GM23338 (cell line): Measurements from ENCODE around the gene OTUB2. TPM values are rescaled to one million over a fixed set of nuclear protein-coding genes. Genes with fewer than 3 reads are reported as not detected.
A peak's percentile ranks its signal among the peaks of the same experiment; 100 is the strongest.

Source experiments
- ATAC-seq: fragments of 200-7000 bp; cut with Tn5 transposase; 3 replicates; pipeline ENCODE4 v1.9.1; 2020
- DNase-seq: peaks from one replicate; pipeline ENCODE4 v3.0.0-alpha.2; 2015; ENCODE audit warnings: low spot score
- H2AFZ ChIP-seq: fragments of 200-600 bp; sonication (generic); 2 replicates; pipeline ENCODE4 v1.8.0; 2016; ENCODE audit warnings: antibody characterized with exemption, mild to moderate bottlenecking, moderate library complexity
- H3F3A ChIP-seq: fragments of 200-600 bp; sonication (generic); replicated peaks from 2 replicates; pipeline ENCODE4 v1.8.0; 2017; ENCODE audit warnings: antibody characterized with exemption, mixed run types, low read depth
- H3K27ac ChIP-seq: fragments of 200-600 bp; sonication (generic); 2 replicates; pipeline ENCODE4 v1.6.1; 2016; ENCODE audit warnings: low read depth
- H3K27me3 ChIP-seq: fragments of 200-600 bp; sonication (generic); 2 replicates; pipeline ENCODE4 v1.8.0; 2016; ENCODE audit warnings: mild to moderate bottlenecking, mixed run types, moderate library complexity; ENCODE audit not compliant: insufficient read depth
- H3K36me3 ChIP-seq: fragments of 200-600 bp; sonication (generic); 2 replicates; pipeline ENCODE4 v1.8.0; 2016; ENCODE audit warnings: mild to moderate bottlenecking; ENCODE audit not compliant: insufficient read depth
- H3K4me1 ChIP-seq: fragments of 200-600 bp; sonication (generic); 2 replicates; pipeline ENCODE4 v1.8.0; 2016; ENCODE audit warnings: mild to moderate bottlenecking, moderate library complexity; ENCODE audit not compliant: insufficient read depth
- H3K4me2 ChIP-seq: fragments of 200-600 bp; sonication (generic); 2 replicates; pipeline ENCODE4 v1.7.1; 2017; ENCODE audit warnings: mixed run types
- H3K4me3 ChIP-seq: fragments of 200-600 bp; sonication (generic); 2 replicates; pipeline ENCODE4 v1.6.1; 2016; ENCODE audit warnings: mixed run types
- H3K79me2 ChIP-seq: fragments of 200-600 bp; sonication (generic); replicated peaks from 2 replicates; pipeline ENCODE4 v1.8.0; 2017; ENCODE audit warnings: mild to moderate bottlenecking; ENCODE audit not compliant: insufficient read depth
- H3K9me2 ChIP-seq: fragments of 200-600 bp; sonication (generic); 2 replicates; pipeline ENCODE4 v1.8.0; 2017; ENCODE audit not compliant: insufficient read depth
- H4K20me1 ChIP-seq: fragments of 200-600 bp; sonication (generic); replicated peaks from 2 replicates; pipeline ENCODE4 v1.8.0; 2017; ENCODE audit warnings: mild to moderate bottlenecking; ENCODE audit not compliant: insufficient read depth
- H3K27ac Mint-ChIP-seq: 2 replicates; pipeline ENCODE4 v1.8.0; 2020; ENCODE audit warnings: inconsistent platforms, mild to moderate bottlenecking, moderate library complexity, mixed read lengths
- H3K27me3 Mint-ChIP-seq: 3 replicates; pipeline ENCODE4 v1.8.0; 2022; ENCODE audit warnings: low read depth, mild to moderate bottlenecking, moderate library complexity, mixed read lengths, inconsistent platforms; ENCODE audit not compliant: insufficient read depth, poor library complexity
- H3K36me3 Mint-ChIP-seq: 3 replicates; pipeline ENCODE4 v1.8.0; 2021; ENCODE audit warnings: low read depth, mild to moderate bottlenecking, inconsistent platforms, moderate library complexity, mixed read lengths
- H3K4me1 Mint-ChIP-seq: 3 replicates; pipeline ENCODE4 v1.8.0; 2020; ENCODE audit warnings: mild to moderate bottlenecking, inconsistent platforms, mixed read lengths
- H3K4me3 Mint-ChIP-seq: 3 replicates; pipeline ENCODE4 v1.8.0; 2021; ENCODE audit warnings: moderate library complexity, mild to moderate bottlenecking, inconsistent platforms, mixed read lengths
- H3K9me3 Mint-ChIP-seq: 3 replicates; pipeline ENCODE4 v1.8.0; 2020; ENCODE audit warnings: moderate library complexity, mild to moderate bottlenecking, inconsistent platforms, mixed read lengths
- CREB1 ChIP-seq: fragments of 250-450 bp; sonication (Bioruptor Pico); IDR thresholded peaks from 2 replicates; pipeline ENCODE4 v1.5.0; 2020; ENCODE audit warnings: low read depth, mild to moderate bottlenecking, moderate library complexity
- CTCF ChIP-seq, 2 experiments: fragments of 200-600 bp in 1 of 2; sonication (generic) in 1 of 2; conservative IDR thresholded peaks; 2 replicates each; pipeline versions ENCODE4 v1.5.1 to v1.6.1; 2016 to 2017; ENCODE audit warnings: antibody characterized with exemption in 2 of 2, low read depth in 2 of 2, mild to moderate bottlenecking in 2 of 2, moderate library complexity in 1 of 2
- ETS1 ChIP-seq: IDR thresholded peaks from 2 replicates; pipeline ENCODE4 v1.6.1; 2016; ENCODE audit warnings: antibody characterized with exemption
- EZH2 ChIP-seq: fragments of 200-600 bp; sonication (generic); IDR thresholded peaks from one replicate; pipeline ENCODE4 v1.8.0; 2017; ENCODE audit warnings: antibody characterized with exemption, mild to moderate bottlenecking, low read depth; ENCODE audit not compliant: unreplicated experiment
- EZH2phosphoT487 ChIP-seq: fragments of 200-600 bp; sonication (generic); IDR thresholded peaks from one replicate; pipeline ENCODE4 v1.8.1; 2018; ENCODE audit warnings: antibody characterized with exemption; ENCODE audit not compliant: unreplicated experiment
- JUNB ChIP-seq: IDR thresholded peaks from one replicate; pipeline ENCODE4 v1.6.1; 2016; ENCODE audit warnings: antibody characterized with exemption; ENCODE audit not compliant: unreplicated experiment
- NANOG ChIP-seq: IDR thresholded peaks from 2 replicates; pipeline ENCODE4 v1.6.1; 2016; ENCODE audit warnings: antibody characterized with exemption, borderline replicate concordance
- REST ChIP-seq: IDR thresholded peaks from one replicate; pipeline ENCODE4 v1.6.1; 2018; ENCODE audit warnings: antibody characterized with exemption; ENCODE audit not compliant: unreplicated experiment
- STAT1 ChIP-seq: IDR thresholded peaks from one replicate; pipeline ENCODE4 v1.6.1; 2016; ENCODE audit warnings: antibody characterized with exemption; ENCODE audit not compliant: unreplicated experiment
- polyA plus RNA-seq: library from polyadenylated mRNA; unstranded; fragments of >200 nt; fragmentation: Nextera tagmentation; extraction: Ambion mirVana; gene quantifications from 2 replicates; pipeline ENCODE4 v1.2.1, GENCODE V29; 2016
- total RNA-seq: library from RNA; depleted of rRNA; stranded (reverse); fragments of >200 nt; shearing (Covaris generic); gene quantifications from 2 replicates; pipeline ENCODE4 v1.2.3, GENCODE V29; 2014

Gene OTUB2
- total and polyA plus RNA-seq, 2 experiments from 2014 or later = 2.1 to 4.1 TPM

- Histone ChIP-seq H3K27ac (no peak overlapping the region), H3K79me2 (no peaks in the 10 kb centered on the region), H3F3A (no peaks in the 10 kb centered on the region), H3K4me1 (no peaks in the 10 kb centered on the region), H3K36me3 (no peaks in the 10 kb centered on the region), H3K4me3 (no peak overlapping the region), H4K20me1 (no peaks in the 10 kb centered on the region), H3K9me2 (0 out of 2 replicates have a peak, but pooled peaks cover 4% of the 10 kb centered on the region), H3K4me2 (no peak overlapping the region), H2AFZ (no peak overlapping the region), H3K27me3 (no peaks in the 10 kb centered on the region)
- H3K27me3 Mint-ChIP-seq = peaks cover 8% of the 10 kb centered on the region
- H3K27ac Mint-ChIP-seq = no peak overlapping the region
- H3K4me1 Mint-ChIP-seq = peaks cover 8% of the 10 kb centered on the region
- no peak overlapping the region for H3K4me3 Mint-ChIP-seq
- ATAC-seq (no peak), DNase-seq (no peak)
- TF ChIP-seq REST (no peak), EZH2 (no peak)
- H3K9me3 Mint-ChIP-seq = 0 out of 3 replicates have a peak, but pooled peaks cover 6% of the 10 kb centered on the region
- peaks cover 6% of the 10 kb centered on the region; the same call in 2 of the 3 replicates for H3K36me3 Mint-ChIP-seq
These were observed 3.6 kb downstream of the OTUB2 start for GRCh38 chr14:94029671-94030203.

DNA sequence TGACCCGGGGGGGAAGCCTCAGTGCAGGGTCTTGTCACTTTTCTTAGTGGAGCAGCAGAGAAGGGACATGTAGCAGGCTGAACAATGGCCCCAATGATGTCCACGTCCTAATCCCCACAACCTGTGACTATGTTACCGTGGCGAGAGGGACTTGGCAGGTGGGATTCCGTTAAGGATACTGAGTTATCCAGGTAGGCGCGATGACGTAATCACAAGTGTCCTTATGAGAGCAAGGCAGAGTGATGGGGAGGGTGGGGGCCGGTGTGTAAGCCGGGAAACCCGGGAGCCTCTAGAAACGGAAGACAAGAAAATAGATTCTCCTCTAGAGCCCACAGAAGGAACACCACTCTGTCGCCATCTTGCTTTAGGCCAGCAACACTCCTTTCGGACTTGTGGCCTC is 4.4 kb downstream of the OTUB2 start:
- TF ChIP-seq JUNB (no peak), CTCF (conservative IDR thresholded peaks at IDR 0.05; ENCODE audit: low read depth in 2 of 2) (no peak), CREB1 (CRISPR knock-in tag) (no peak), ETS1 (no peak), EZH2phosphoT487 (no peak), REST (no peak), STAT1 (no peak), EZH2 (no peak), NANOG (no peak)
- H3K4me3 ChIP-seq = no peak overlapping the region
- H3K36me3 Mint-ChIP-seq = peaks cover 6% of the 10 kb centered on the region; the same call in 2 of the 3 replicates

More for the DNA sequence above, 4.4 kb downstream of the OTUB2 start:
- Histone ChIP-seq H2AFZ (no peak overlapping the region), H3K9me2 (0 out of 2 replicates have a peak, but pooled peaks cover 4% of the 10 kb centered on the region), H3K27ac (no peak overlapping the region), H3K4me2 (no peak overlapping the region), H3K27me3 (no peaks in the 10 kb centered on the region), H3K4me1 (no peaks in the 10 kb centered on the region), H3K36me3 (no peaks in the 10 kb centered on the region), H3F3A (no peaks in the 10 kb centered on the region), H4K20me1 (no peaks in the 10 kb centered on the region), H3K79me2 (no peaks in the 10 kb centered on the region)
- H3K4me3 Mint-ChIP-seq = no peak overlapping the region
- ATAC-seq (no peak), DNase-seq (no peak)
- H3K4me1 Mint-ChIP-seq = peaks cover 8% of the 10 kb centered on the region
- H3K9me3 Mint-ChIP-seq = peaks cover 8% of the 10 kb centered on the region; the same call in 1 of the 3 replicates
- peak overlapping the region; percentile 62; the same call in 1 of the 2 replicates for H3K27ac Mint-ChIP-seq
- H3K27me3 Mint-ChIP-seq = peaks cover 8% of the 10 kb centered on the region
